Mesodermal cell (in vitro differentiated cells): ENCODE data around the gene SLC23A1. TPM values are rescaled to one million over a fixed set of nuclear protein-coding genes. Genes with fewer than 3 reads are reported as not detected.

Experiments
- H3K27ac ChIP-seq: 2 replicates; pipeline ENCODE4 v1.7.0; 2013; ENCODE audit warnings: mild to moderate bottlenecking, low read depth, low read length, moderate library complexity; ENCODE audit not compliant: severe bottlenecking
- H3K36me3 ChIP-seq: 2 replicates; pipeline ENCODE4 v1.7.1; 2013; ENCODE audit warnings: mild to moderate bottlenecking, low read length, moderate library complexity; ENCODE audit not compliant: control insufficient read depth, insufficient read depth
- H3K4me1 ChIP-seq: one replicate; pipeline ENCODE4 v1.7.1; 2013; ENCODE audit warnings: mild to moderate bottlenecking, low read length; ENCODE audit not compliant: insufficient read depth, control insufficient read depth, poor library complexity, severe bottlenecking
- H3K4me3 ChIP-seq: 2 replicates; pipeline ENCODE4 v1.7.0; 2013; ENCODE audit warnings: low read length, control low read depth, mild to moderate bottlenecking; ENCODE audit not compliant: insufficient read depth, poor library complexity, severe bottlenecking; ENCODE audit errors: extremely low read depth
- H3K9me3 ChIP-seq: 2 replicates; pipeline ENCODE4 v1.7.1; 2013; ENCODE audit warnings: mild to moderate bottlenecking, low read length, moderate library complexity; ENCODE audit not compliant: control insufficient read depth
- WGBS, 2 experiments: methylation state at CpG; one replicate each; pipeline ENCODE4 v1.1.5; 2013; ENCODE audit warnings: missing lambda C conversion rate in 2 of 2; ENCODE audit not compliant: insufficient coverage in 2 of 2; 5-methylcytosine and 5-hydroxymethylcytosine counted together
- polyA plus RNA-seq, 2 experiments: library from polyadenylated mRNA; stranded (reverse); fragments of 50-300 nt; gene quantifications; one replicate each; pipeline ENCODE4 v1.2.3, GENCODE V29; 2013

Gene SLC23A1
- polyA plus RNA-seq (2013, experiment 1 of 2), result not detected
- polyA plus RNA-seq (2013, experiment 2 of 2), result not detected

DNA sequence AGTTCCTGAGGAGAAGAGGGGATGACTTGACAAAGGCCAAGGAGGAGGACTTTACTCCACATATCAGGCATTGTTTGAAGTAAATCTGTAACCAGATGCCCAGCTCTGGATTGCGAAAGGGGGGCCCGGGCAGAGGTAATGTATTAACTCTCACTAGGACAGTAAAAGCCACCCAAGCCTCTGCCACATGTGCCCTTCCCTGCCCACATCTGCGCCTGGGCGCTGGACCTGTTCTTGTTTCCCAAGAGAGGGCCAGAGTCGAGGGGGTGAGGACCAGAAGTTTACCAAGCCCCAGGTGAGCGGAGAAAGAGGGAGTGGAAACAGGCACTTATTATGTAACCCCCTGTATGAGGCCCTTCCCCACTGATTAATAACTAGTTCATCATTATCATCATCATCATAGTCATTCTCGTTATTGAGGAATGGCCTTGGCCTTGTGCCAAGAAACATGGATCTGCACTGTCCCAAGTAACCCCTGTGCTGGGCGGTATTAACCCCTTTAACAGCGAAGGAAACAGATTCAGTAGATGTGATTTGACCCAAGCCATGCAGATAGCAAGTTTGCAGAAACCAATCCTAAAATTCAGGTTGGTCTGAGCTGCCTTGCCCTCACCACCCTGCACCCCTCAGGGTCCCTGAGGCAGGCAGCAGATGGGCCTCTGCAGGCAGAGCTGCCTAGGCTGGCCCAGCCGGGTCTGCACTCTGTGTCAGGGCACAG lies at the start of gene SLC23A1:
Gene SLC23A1, minus strand, starts transcription at position 23 of the 718 bp plus-strand sequence. CDS start 44 bp downstream, outside the sequence.
- Histone ChIP-seq H3K4me3 (no peak within 1 kb of the TSS), H3K4me1 (peaks cover 11% of the 10 kb centered on the region), H3K9me3 (no peaks in the 10 kb centered on the region), H3K27ac (no peak within 1 kb of the TSS), H3K36me3 (no peaks in the 10 kb centered on the region)
- WGBS, 2 experiments, result 88 to 91% methylated on average over 7 of the region's 10 CpGs

DNA sequence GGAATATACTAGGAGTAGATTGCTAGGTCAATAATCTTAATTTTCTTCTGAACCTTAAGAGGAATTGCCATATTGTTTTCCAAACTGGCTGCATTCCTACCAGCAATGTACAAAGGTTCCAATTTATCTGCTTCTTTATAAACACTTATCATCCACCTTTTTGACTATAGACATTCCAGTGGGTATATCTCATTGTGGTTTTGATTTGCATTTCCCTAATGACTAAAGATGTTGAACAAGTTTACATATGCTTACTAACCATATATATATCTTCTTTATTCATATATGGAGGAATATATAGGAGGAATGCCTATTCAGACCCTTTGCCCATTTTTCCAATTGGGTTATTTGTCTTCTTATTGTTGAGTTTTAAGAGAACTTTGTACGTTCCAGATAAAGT lies 48.6 kb upstream of the SLC23A1 start:
- Histone ChIP-seq H3K9me3 (no peaks in the 10 kb centered on the region), H3K27ac (no peak overlapping the region), H3K4me3 (no peak overlapping the region), H3K4me1 (no peaks in the 10 kb centered on the region), H3K36me3 (peaks cover 61% of the 10 kb centered on the region)
- no CpG with 5 or more reads among the region's 1 CpG for WGBS, 2 experiments

DNA sequence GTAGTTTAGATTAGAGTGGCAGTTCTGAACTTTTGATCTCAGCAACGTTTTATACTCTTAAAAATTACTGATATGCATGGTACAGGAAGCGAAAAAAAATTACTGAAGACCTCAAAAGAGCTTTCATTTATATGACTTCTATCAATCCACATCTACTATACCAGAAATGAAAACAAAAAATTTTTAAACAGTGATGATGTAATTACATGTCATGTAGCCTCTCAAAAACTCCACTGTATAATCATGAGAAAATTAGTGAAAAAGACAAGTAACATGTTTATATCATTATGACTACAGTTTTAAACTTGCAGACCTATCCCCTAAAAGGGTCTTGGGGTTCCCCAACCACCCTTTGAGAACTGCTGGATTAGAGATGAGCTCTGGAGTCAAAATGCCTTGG lies 46.9 kb upstream of the SLC23A1 start:
- H3K9me3 ChIP-seq, result no peaks in the 10 kb centered on the region
- no peak overlapping the region for H3K4me3 ChIP-seq
- WGBS, 2 experiments, result 100% methylated on average over 1 of the region's 2 CpGs; no CpG with 5 or more reads in 1 of the 2 experiments
- H3K27ac ChIP-seq, result no peak overlapping the region
- peaks cover 5% of the 10 kb centered on the region for H3K4me1 ChIP-seq
- H3K36me3 ChIP-seq, result peaks cover 61% of the 10 kb centered on the region

DNA sequence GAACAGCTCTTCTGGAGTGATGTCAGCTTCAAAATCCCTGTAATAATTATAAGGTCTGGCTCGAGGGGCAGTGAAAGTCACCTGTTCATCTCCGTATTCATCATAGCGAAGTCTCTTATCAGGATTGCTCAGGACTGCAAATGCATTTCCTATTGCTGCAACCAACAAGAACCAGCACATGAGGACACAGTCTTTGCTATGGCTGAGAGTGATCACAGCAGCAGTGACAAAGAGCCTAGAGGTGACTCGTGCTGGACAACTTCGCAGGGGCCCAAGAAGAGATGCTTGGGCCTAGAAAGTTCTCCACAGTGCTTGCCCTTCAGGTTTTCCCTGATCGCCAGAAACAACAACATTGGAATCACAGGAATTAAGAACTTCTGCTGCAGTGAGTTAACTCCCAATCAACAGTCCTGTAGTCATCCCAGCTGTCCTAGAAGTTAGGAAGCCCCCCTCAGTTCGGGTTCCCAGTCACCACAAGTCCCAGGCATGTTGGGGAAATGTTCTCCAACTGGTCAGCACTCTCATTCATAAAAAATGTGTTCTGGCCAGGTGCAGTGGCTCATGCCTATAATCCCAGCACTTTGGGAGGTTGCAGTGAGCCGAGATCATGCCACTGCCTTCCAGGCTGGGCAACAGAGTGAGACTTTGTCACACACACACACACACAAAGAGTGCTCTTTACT lies 43.2 kb upstream of the SLC23A1 start:
- WGBS, 2 experiments, result 97 to 98% methylated on average over 6 to 8 of the region's 8 CpGs
- no peak overlapping the region for H3K4me3 ChIP-seq

DNA sequence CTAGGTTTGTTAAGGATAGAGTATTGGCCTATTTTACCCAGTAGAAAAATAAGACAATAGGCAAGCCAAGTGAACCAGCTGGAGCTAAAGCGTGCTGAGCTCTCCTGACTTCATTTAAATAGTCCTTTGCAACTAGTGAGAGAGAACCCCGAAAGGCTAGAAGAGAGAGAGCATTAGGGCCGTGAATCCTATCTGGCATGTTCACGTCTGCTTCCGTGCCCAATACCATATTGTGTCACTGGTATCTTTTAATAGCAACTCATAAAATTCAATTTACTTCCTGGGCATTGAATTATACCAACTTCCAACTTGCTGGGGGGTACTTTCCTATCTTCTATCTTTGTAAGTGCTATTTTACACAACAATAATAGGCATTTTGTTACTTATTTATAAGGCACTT lies 42.4 kb upstream of the SLC23A1 start:
- Histone ChIP-seq H3K9me3 (no peaks in the 10 kb centered on the region), H3K4me3 (no peak overlapping the region), H3K36me3 (peaks cover 66% of the 10 kb centered on the region), H3K27ac (no peak overlapping the region), H3K4me1 (peaks cover 5% of the 10 kb centered on the region)
- 93 to 95% methylated on average over 2 to 4 of the region's 5 CpGs for WGBS, 2 experiments

More for the DNA sequence above, 43.2 kb upstream of the SLC23A1 start:
- Histone ChIP-seq H3K4me1 (peaks cover 5% of the 10 kb centered on the region), H3K27ac (peak overlapping the region; percentile 45), H3K36me3 (peaks cover 69% of the 10 kb centered on the region), H3K9me3 (no peaks in the 10 kb centered on the region)

DNA sequence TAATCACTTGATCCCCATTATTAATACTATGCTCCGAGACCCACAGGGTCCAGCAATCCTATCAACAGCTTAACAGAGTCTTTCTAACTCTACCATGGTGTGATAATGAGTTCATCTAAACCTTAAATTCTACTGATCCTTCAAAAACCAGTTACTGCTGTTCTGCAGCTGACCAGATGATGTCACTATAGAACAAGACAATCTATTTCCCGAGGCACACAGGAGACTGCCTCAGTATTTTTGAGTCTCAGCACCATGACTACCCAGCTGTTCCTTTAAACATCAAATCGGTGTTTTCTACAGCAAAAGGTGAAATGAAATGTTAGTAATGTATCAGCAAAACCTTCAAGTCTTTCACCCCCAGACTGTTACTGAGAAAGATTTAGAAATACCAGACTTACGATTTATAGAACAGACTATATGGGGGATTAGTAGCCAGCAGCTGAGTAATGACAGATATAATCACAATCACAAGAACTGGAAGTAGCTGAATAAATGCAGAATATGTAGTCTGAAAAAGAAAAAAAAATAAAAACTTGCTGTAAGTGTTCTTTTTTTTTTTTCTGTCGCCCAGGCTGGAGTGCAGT lies 39.3 kb upstream of the SLC23A1 start:
- H3K27ac ChIP-seq, result no peak overlapping the region
- H3K9me3 ChIP-seq, result no peaks in the 10 kb centered on the region
- H3K4me1 ChIP-seq, result peaks cover 5% of the 10 kb centered on the region
- H3K36me3 ChIP-seq, result peaks cover 70% of the 10 kb centered on the region
- H3K4me3 ChIP-seq, result no peak overlapping the region
- WGBS, 2 experiments, result 0 to 7% methylated on average over 1 to 2 of the region's 5 CpGs

DNA sequence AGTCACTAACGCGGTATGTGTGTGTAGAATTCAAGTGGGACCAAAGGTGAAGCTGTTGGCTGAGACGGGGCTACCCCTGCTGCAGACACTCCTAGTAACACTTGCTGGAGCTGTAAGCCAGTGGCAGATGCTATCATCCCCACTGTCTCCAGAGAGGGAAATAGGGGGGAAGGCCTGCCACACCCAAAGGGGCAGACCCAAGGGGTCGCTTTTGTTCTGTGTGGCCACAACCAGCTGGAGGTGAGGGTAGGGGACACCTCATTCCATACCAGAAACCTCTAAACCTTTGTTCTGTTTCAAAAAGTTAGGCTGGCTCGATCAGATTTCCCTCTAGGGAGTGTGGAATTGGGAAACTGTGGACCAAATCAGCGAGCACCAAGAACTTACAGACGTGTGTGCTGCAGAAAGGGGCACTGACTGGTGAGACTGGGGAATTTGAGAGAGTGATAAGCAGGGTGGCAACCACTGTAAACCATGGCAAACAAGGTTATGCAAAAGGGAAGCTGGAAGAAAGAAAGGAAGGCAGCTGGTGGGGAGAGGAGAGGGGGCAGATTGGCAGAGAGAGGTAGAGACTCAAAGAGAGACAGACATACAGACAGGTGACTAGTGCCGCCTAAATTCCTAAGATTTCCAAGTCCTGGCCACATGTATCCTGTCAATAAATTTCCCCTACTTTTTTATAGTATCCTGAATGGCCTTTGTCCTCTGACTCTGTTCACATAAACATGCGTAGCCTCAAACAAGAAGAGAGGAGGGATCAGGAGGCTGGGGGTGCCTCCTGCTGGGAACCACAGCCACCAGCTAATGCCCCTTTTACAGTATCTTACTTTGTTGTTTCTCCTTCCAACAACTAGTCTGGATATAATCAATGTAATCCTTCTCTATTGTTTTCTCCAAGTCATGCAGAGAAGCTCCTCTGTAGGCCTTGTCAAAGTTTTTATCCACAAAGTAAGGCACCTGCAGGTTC lies 36.4 kb upstream of the SLC23A1 start:
- Histone ChIP-seq H3K27ac (no peak overlapping the region), H3K36me3 (peaks cover 62% of the 10 kb centered on the region), H3K9me3 (no peaks in the 10 kb centered on the region), H3K4me1 (no peaks in the 10 kb centered on the region), H3K4me3 (no peak overlapping the region)
- WGBS, 2 experiments, result 78 to 88% methylated on average over 4 to 8 of the region's 9 CpGs

DNA sequence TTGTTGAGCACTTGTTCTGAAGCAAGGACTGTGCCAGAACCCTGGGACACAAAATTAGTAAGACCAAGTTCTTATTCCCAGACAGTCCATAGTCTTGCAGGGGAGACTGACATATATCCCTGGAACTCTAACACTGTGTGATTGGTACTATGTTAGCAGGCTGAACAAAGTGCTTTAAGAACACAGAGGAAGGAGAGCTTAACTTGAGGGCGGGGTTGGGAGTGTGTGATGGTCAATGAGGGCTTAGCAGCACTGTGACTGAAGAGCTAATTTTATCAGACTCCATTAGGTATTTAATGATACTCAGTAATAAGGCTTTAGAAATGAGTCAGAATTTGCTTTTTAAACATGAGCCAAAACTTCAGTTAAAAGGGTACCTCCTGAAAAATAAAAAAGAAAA lies 35.7 kb upstream of the SLC23A1 start:
- Histone ChIP-seq H3K27ac (no peak overlapping the region), H3K4me3 (no peak overlapping the region), H3K9me3 (no peaks in the 10 kb centered on the region), H3K36me3 (peaks cover 57% of the 10 kb centered on the region), H3K4me1 (no peaks in the 10 kb centered on the region)
- no CpG with 5 or more reads among the region's 1 CpG for WGBS, 2 experiments

DNA sequence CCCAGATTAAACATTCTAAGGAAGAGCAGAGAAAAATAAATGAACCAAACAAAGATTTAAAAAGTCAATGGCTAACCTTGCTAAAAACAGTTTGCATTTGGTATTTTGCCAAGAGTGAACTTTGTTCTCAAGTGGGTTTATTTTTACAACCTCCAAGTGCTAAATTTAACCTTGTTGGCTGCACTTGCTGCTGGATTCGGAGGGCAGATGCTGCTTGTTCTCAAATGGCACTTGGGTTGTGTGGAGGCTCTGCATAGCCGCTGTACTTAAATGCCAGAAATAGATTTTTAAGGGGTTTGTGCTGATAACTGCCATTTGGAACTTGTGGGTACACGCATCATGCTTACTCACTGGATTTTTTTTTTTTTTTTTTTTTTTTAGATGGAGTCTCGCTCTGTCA lies 34.1 kb upstream of the SLC23A1 start:
- 90% methylated on average over 2 of the region's 4 CpGs; no CpG with 5 or more reads in 1 of the 2 experiments for WGBS, 2 experiments
- H3K9me3 ChIP-seq, result no peaks in the 10 kb centered on the region
- no peaks in the 10 kb centered on the region for H3K4me1 ChIP-seq
- H3K4me3 ChIP-seq, result no peak overlapping the region
- H3K27ac ChIP-seq, result no peak overlapping the region
- peaks cover 50% of the 10 kb centered on the region for H3K36me3 ChIP-seq

DNA sequence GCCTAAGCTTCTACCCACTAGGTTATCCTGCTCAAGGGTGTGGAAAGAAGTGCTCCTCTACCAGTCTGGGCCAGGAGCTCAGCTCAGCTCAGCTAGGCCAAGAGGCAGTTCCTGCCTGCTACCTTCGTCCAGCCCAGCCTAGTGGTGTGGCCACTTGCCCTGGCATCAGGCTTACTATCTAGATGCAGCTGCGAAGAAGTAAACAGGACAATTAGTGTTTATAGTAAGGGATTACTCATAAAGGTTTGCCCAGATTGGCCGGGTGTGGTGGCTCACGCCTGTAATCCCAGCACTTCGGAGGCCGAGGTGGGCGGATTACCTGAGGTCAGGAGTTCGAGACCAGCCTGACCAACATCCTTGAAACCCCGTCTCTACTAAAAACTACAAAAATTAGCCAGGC lies 33.6 kb upstream of the SLC23A1 start:
- 92% methylated on average over 5 to 7 of the region's 9 CpGs for WGBS, 2 experiments

More for the DNA sequence above, 33.6 kb upstream of the SLC23A1 start:
- peaks cover 46% of the 10 kb centered on the region for H3K36me3 ChIP-seq
- no peak overlapping the region for H3K4me3 ChIP-seq
- H3K27ac ChIP-seq, result no peak overlapping the region
- H3K4me1 ChIP-seq, result no peaks in the 10 kb centered on the region
- H3K9me3 ChIP-seq, result no peaks in the 10 kb centered on the region
